ENCODE measurements around the gene AMMECR1L.

- no peak for TF ChIP-seq ATF3 (IDR thresholded peaks at IDR 0.05)
- TF ChIP-seq RAD21 (IDR thresholded peaks at IDR 0.05), result no peak
- TF ChIP-seq MAX (IDR thresholded peaks at IDR 0.05), result no peak
- no peak for TF ChIP-seq EGR1 (IDR thresholded peaks at IDR 0.05; ENCODE audit: low read depth in 2 of 2)
- TF ChIP-seq CTCF (IDR thresholded peaks at IDR 0.05; ENCODE audit: low read depth, low read length, missing input control), result no peak
- TF ChIP-seq REST (IDR thresholded peaks at IDR 0.05), result no peak
- no peak for TF ChIP-seq TAF1 (conservative IDR thresholded peaks at IDR 0.05)
- no peak for TF ChIP-seq SP1 (IDR thresholded peaks at IDR 0.05)
- TF ChIP-seq JUND (IDR thresholded peaks at IDR 0.05), result no peak
- no peak for TF ChIP-seq ZBTB33 (IDR thresholded peaks at IDR 0.05)
- no peak for TF ChIP-seq GABPA (IDR thresholded peaks at IDR 0.05 in 1 of 2, conservative IDR thresholded peaks at IDR 0.05 in 1 of 2)
- no peak for TF ChIP-seq YY1 (IDR thresholded peaks at IDR 0.05)
These were observed 13.4 kb downstream of the AMMECR1L start for GRCh38 chr2:127872354-127872753.

Data from liver (tissue), 3 donors.